ENCODE results near the gene USH1G. TPM values are rescaled to one million over a fixed set of nuclear protein-coding genes. Genes with fewer than 3 reads are reported as not detected.

USH1G gene
- total RNA-seq, 1 experiment from 2014 or later = 0.48 TPM

DNA sequence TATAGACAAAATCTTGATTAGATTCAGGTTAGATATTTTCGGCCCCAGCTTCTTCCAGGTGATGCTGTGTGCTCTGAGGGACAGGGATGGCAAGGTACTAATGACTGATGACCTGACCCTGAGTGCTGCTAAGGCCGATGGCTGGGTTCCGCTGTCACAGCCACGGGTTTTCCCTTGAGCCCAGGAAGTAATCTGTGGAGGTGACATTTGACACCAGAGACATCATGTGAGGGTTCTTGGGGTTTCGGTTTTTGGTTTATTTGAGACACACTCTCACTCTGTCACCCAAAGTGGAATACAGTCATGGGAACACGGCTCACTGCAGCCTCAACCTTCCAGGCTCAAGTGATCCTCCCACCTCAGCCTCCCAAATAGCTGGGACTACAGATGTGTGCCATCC is 22.5 kb upstream of the USH1G start:
- intact Hi-C loops (cut with micrococcal nuclease; ENCODE audit: unreplicated experiment) = no loop called here
- H3K4me1 Mint-ChIP-seq (ENCODE audit: low read depth, unreplicated experiment) = no peaks in the 10 kb centered on the region
- no peak for DNase-seq
- H3K9me3 ChIP-seq = no peaks in the 10 kb centered on the region
- no TSS peak for BruUV-seq (replicated peaks)
- no peaks in the 10 kb centered on the region for H3K9me3 Mint-ChIP-seq (ENCODE audit: unreplicated experiment)
- TF ChIP-seq, protein P1, sequence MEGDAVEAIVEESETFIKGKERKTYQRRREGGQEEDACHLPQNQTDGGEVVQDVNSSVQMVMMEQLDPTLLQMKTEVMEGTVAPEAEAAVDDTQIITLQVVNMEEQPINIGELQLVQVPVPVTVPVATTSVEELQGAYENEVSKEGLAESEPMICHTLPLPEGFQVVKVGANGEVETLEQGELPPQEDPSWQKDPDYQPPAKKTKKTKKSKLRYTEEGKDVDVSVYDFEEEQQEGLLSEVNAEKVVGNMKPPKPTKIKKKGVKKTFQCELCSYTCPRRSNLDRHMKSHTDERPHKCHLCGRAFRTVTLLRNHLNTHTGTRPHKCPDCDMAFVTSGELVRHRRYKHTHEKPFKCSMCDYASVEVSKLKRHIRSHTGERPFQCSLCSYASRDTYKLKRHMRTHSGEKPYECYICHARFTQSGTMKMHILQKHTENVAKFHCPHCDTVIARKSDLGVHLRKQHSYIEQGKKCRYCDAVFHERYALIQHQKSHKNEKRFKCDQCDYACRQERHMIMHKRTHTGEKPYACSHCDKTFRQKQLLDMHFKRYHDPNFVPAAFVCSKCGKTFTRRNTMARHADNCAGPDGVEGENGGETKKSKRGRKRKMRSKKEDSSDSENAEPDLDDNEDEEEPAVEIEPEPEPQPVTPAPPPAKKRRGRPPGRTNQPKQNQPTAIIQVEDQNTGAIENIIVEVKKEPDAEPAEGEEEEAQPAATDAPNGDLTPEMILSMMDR (IDR thresholded peaks at IDR 0.05; ENCODE audit: insufficient read depth in 1 of 2, low read depth in 1 of 2, low read length in 1 of 2, severe bottlenecking in 1 of 2, unreplicated experiment in 1 of 2) = no peak
- H3K27me3 ChIP-seq (replicated peaks; ENCODE audit: control insufficient read depth, insufficient read depth, low read length) = no peaks in the 10 kb centered on the region
- no peak overlapping the region for H3K4me3 Mint-ChIP-seq (ENCODE audit: unreplicated experiment)
- ChIA-PET POLR2A (no interaction called here), CTCF (no interaction called here)
- H3K36me3 Mint-ChIP-seq (ENCODE audit: insufficient read depth, unreplicated experiment) = no peaks in the 10 kb centered on the region
- H3K36me3 ChIP-seq (ENCODE audit: control insufficient read depth, insufficient read depth, low read length) = no peaks in the 10 kb centered on the region
- H3K4me3 ChIP-seq (ENCODE audit: low read depth, low read length) = no peak overlapping the region
- peaks cover 13% of the 10 kb centered on the region for H3K27me3 Mint-ChIP-seq (ENCODE audit: insufficient read depth, unreplicated experiment)
- no peaks in the 10 kb centered on the region for H3K4me1 ChIP-seq
- no peak overlapping the region for H3K27ac Mint-ChIP-seq (ENCODE audit: unreplicated experiment)

DNA sequence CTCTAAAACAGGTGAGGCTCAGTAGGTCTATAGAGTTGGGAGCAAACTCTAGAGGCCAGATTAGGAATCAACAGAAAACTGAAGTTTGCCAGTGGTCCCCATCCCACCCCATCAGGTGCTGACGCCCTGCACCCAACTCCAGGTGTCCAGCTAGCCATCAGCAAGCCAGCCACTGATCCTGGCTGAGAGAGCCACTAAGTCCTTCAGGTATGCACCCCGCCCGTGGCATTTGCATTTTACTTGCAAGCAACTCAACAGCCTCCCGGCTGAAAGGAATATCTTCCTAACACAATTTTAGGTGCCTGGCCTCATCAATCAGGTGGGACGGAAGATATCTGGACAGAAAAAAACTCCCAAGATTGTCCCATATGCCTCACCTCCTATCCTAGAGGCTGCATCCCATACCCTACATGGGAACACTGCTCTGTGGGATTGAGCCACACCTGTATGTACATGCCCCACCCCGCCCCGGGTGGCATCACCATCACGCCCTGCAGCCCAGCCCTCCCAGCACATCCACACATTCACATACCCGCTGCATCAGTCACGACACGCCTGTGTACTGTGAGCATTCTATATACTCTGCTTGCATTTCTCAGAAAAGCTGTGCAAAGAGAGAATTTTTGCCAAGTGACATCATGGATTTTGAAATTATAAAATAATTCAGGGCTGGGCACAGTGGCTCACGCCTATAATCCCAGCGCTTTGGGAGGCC is 20.9 kb upstream of the USH1G start:
- Mint-ChIP-seq H3K27ac (ENCODE audit: unreplicated experiment) (no peak overlapping the region), H3K27me3 (ENCODE audit: insufficient read depth, unreplicated experiment) (peaks cover 19% of the 10 kb centered on the region), H3K9me3 (ENCODE audit: unreplicated experiment) (no peaks in the 10 kb centered on the region), H3K4me3 (ENCODE audit: unreplicated experiment) (no peak overlapping the region), H3K4me1 (ENCODE audit: low read depth, unreplicated experiment) (peaks cover 5% of the 10 kb centered on the region), H3K36me3 (ENCODE audit: insufficient read depth, unreplicated experiment) (no peaks in the 10 kb centered on the region)
- Histone ChIP-seq H3K36me3 (ENCODE audit: control insufficient read depth, insufficient read depth, low read length) (no peaks in the 10 kb centered on the region), H3K4me3 (ENCODE audit: low read depth, low read length) (no peak overlapping the region), H3K4me1 (no peaks in the 10 kb centered on the region), H3K9me3 (no peaks in the 10 kb centered on the region), H3K27me3 (replicated peaks; ENCODE audit: control insufficient read depth, insufficient read depth, low read length) (no peaks in the 10 kb centered on the region)
- TF ChIP-seq, protein P1 (IDR thresholded peaks at IDR 0.05; ENCODE audit: insufficient read depth in 1 of 2, low read depth in 1 of 2, low read length in 1 of 2, severe bottlenecking in 1 of 2, unreplicated experiment in 1 of 2) = no peak
- BruUV-seq (replicated peaks) = no TSS peak
- DNase-seq = no peak
- CTCF ChIA-PET = interaction anchor here (0.6 kb wide), 1 partner anchor 17 kb away, joined by 3 read pairs; no protein-coding TSS in a partner anchor
- POLR2A ChIA-PET = no interaction called here
- intact Hi-C loops (cut with micrococcal nuclease; ENCODE audit: unreplicated experiment) = no loop called here

DNA sequence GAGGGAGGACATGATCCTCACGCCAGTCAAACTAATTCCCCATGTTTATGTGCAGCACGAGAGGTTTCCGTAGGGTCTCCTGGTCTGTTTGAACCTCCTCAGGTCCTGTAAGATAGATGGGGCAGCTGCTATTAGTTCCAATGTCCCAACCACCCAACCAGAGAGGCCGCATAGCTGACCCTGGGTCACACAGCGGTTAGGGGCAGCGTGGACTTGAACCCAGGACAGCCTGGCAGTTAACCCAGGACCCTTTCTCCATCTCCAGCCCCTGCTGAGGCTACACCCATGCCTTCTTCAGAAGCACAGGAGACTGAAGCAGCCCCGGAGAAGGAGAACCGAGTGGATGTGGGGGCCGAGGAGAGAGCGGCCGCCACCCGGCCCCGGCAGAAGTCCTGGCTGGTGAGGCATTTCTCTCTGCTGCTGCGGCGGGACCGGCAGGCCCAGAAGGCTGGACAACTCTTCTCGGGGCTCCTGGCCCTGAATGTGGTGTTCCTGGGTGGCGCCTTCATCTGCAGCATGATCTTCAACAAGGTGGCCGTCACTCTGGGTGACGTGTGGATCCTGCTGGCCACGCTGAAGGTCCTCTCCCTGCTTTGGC is 18.2 kb upstream of the USH1G start:
- H3K4me3 ChIP-seq (ENCODE audit: low read depth, low read length) = no peak overlapping the region
- no peaks in the 10 kb centered on the region for H3K9me3 Mint-ChIP-seq (ENCODE audit: unreplicated experiment)
- no peak overlapping the region for H3K27ac Mint-ChIP-seq (ENCODE audit: unreplicated experiment)
- H3K27me3 Mint-ChIP-seq (ENCODE audit: insufficient read depth, unreplicated experiment) = peaks cover 26% of the 10 kb centered on the region
- H3K27me3 ChIP-seq (replicated peaks; ENCODE audit: control insufficient read depth, insufficient read depth, low read length) = no peaks in the 10 kb centered on the region
- no peak for DNase-seq
- H3K9me3 ChIP-seq = no peaks in the 10 kb centered on the region
- H3K36me3 Mint-ChIP-seq (ENCODE audit: insufficient read depth, unreplicated experiment) = no peaks in the 10 kb centered on the region
- no peak overlapping the region for H3K4me3 Mint-ChIP-seq (ENCODE audit: unreplicated experiment)
- BruUV-seq (replicated peaks) = no TSS peak
- H3K4me1 Mint-ChIP-seq (ENCODE audit: low read depth, unreplicated experiment) = peaks cover 12% of the 10 kb centered on the region
- POLR2A ChIA-PET = no interaction called here
- H3K36me3 ChIP-seq (ENCODE audit: control insufficient read depth, insufficient read depth, low read length) = no peaks in the 10 kb centered on the region
- intact Hi-C loops (cut with micrococcal nuclease; ENCODE audit: unreplicated experiment) = no loop called here
- CTCF ChIA-PET = no interaction called here
- no peaks in the 10 kb centered on the region for H3K4me1 ChIP-seq
- TF ChIP-seq, protein P1 (IDR thresholded peaks at IDR 0.05; ENCODE audit: insufficient read depth in 1 of 2, low read depth in 1 of 2, low read length in 1 of 2, severe bottlenecking in 1 of 2, unreplicated experiment in 1 of 2) = no peak

Measured in Caco-2 (cell line).